Endometrial microvascular endothelial cells (primary cell): Measurements from ENCODE around the gene FHL2. TPM values are rescaled to one million over a fixed set of nuclear protein-coding genes. Genes with fewer than 3 reads are reported as not detected.

Source experiments
- in situ Hi-C: cut with HindIII; loops from 2 replicates; pipeline ENCODE4 v1.10.0; 2017; ENCODE audit warnings: low sequenced_read_pairs, low pct_unique_long_range_greater_than_20kb; ENCODE audit errors: inconsistent ontology term
- total RNA-seq: library from RNA; depleted of rRNA; stranded (reverse); fragments of >200 nt; gene quantifications from one replicate; pipeline ENCODE4 v1.2.3, GENCODE V29; 2015; ENCODE audit errors: inconsistent ontology term

FHL2 gene
- total RNA-seq, 1 donor from 2014 or later: 200 TPM

DNA sequence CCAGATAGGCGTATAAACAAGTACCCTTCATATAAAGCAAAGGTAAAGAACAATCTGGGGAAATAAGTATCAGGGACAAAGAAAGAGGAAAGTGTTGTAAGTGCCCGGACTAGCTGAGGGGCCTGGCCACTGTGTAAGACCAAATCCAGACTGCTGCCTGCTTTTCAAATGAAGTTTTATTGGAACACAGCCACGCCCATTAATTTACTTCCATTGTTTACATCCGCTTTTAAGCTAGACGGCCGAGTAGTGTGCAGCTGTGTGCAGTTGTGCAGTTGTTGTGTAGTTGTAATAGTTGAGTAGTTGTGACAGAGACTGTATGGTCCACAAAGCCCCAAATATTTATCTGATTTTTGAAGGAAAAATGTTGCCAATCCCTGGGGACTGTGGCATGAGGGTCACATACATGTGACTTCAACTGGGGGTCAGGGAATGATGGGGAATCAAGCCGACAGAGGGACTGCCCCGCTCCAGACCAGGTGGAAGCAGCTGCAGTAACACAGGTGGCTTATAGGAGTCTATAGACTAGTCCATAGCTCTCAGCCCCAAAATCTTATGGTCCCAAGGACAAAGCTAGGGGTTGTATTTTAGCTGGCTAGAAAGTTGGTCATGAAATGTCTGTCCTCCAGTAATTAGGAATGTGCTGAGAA lies 30.0 kb downstream of the FHL2 start:
- in situ Hi-C loops: loop anchor here (25.0 kb wide), 1 partner anchor 143 kb away; no protein-coding TSS in a partner anchor

GRCh38 chr2:105365206-105365605 lies 33.6 kb downstream of the FHL2 start:
- in situ Hi-C loops: loop anchor here (25.0 kb wide), 1 partner anchor 147 kb away; no protein-coding TSS in a partner anchor

DNA sequence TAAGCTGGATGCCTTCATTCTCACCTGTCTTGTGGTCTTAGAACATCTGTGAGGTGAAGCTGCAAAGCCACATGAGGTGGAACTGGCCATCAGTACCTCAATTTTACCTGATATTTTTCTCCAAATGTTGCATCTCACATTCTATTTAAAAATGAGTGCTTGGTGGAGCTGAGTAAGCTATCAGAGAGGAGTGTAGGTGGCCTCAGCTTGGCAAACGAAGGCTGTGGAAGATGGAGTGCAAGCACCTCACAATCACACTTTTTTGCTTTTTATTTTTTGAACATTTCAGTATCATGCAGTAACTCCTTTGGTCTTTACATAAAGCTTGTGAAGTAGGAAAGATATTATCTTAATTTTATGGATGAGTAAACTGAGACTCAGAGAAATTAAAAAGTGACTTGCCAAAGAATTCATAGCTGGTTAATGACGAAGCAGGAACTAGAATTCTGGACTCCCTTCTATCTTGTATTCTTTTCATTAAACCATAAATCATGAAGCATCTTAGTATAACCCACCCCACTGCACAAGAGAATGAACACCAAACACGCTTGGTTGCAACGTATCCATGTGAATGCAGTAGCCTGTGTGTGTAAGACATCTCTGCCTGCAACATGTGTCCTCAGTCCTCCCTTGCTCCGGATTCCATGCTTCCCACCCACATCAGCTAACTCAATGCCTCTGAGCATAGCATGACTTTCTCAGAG lies 34.3 kb downstream of the FHL2 start:
- in situ Hi-C loops: loop anchor here (25.0 kb wide), 1 partner anchor 148 kb away; no protein-coding TSS in a partner anchor

DNA sequence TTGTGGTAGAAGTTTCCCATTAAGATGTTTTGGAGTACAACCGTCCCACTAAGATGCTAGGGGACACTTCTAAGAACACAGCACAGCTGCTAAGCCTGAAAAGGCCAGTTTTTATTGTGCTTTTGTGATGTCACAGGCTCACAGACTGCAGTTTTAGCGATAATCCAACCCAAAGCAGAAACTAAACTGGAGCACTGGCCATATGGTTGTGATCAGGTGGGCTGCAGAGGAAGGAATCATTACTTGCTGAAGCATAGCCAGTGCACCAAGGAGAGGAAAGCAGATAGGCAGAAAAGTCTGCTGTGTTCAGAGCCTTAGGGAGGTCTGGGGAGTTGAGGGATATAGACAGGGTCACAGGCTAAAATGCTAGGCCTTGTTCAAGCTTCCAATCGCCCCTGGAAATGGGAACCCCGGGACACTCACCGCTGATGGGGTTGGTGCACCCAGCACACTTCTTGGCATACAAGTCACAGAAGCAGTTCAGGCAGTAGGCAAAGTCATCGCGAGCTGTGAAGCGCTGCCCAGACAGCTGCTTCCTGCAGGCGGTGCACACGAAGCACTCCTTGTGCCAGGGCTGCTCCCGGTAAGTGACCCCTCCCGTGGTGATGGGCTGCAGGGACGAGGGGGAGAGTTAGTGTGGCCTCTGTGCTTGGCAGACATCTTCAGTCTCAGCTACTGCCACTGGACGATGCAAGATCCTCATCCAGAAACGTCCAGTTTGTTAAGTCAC lies 35.8 kb downstream of the FHL2 start:
- in situ Hi-C loops: loop anchor here (25.0 kb wide), 1 partner anchor 149 kb away; no protein-coding TSS in a partner anchor

GRCh38 chr2:105361102-105361889 lies 37.6 kb downstream of the FHL2 start:
- in situ Hi-C loops: loop anchor here (25.0 kb wide), 1 partner anchor 151 kb away; no protein-coding TSS in a partner anchor

- in situ Hi-C loops: loop anchor here (25.0 kb wide), 1 partner anchor 154 kb away; no protein-coding TSS in a partner anchor
Observed at GRCh38 chr2:105358593-105358992, 40.3 kb downstream of the FHL2 start.

DNA sequence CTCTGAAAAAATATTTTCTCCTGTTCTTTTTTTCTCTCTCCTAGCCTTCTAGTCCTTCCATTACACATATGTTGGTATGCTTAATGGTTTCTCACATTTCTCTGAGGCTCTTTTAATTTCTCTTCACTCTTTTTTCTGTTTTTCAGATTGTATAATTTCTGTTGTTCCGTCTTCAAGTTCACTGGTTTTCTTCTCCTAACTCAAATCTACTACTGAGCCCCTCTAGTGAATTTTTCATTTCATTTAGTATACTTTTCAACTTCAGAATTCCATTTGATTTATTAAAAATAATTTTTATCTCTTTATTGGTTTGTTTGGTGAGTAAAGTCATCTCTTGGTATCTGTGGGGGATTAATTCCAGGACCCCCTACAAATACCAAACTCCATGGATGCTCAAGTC lies 41.7 kb downstream of the FHL2 start:
- in situ Hi-C loops: loop anchor here (25.0 kb wide), 1 partner anchor 155 kb away; no protein-coding TSS in a partner anchor

- in situ Hi-C loops: no loop called here
Observed at GRCh38 chr2:105344704-105345345, 54.0 kb downstream of the FHL2 start.

- in situ Hi-C loops: no loop called here
Observed at GRCh38 chr2:105339414-105339813, 59.4 kb downstream of the FHL2 start.

DNA sequence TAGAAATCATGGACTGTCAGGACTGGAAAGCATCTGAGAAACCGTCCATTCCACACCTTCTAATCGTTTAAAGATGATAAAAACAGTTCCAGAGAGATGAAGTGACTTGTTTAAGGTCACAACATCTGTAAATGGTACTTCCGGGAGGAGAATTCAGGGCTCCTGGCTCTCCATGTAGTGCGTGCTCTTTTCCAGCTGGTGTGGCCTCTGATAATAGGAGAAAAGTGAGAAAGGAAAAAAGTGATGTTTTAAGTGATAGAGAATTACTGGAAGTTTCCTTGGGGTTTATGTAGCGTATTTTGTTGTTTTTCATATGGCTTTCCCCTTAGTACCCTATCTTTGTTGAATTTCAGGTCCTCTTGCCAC lies 60.8 kb downstream of the FHL2 start:
- in situ Hi-C loops: no loop called here

DNA sequence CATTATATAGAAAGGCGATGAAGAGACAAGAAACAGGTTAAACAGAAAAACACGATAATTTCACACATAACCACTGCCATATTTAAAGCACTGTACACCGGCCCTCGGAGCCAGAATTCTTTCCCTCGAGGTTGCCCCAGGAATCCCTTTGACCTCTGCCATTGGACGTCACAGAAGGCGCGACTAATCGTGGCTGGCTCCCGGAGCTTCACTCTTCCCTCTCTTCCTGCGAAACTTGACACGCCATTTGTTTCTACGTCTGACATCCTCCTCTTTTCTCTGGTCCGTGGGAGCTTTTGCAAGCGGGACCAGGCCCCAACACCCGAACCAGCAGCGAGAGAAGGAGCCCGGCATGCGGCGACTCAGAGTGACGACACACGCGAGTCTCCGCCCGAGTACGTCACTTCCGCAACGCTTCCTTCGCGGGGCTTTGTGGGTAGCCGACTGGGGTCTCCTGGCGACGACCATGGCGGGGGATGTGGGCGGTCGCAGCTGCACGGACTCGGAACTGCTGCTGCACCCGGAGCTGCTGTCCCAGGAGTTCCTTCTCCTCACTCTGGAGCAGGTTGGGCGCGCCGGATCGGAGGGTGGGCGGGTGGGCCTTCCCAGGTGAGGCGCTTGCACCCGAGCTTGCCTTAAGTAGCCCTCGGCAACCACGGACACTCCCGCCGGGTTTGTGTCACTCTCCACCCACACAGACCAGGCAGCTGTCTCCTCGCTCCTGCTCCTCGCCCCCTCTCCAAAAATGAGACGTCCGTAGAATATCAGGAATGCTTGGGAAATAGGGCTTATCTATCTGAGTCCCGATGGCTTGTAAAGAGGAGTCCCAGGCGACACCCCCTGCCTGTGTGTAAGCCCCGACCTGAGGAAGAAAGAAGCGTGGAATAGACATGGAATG lies 61.5 kb downstream of the FHL2 start, which contains the start of gene C2orf49:
C2orf49 (plus strand) TSS at position 419 of the 898 bp plus-strand sequence; CDS start at position 467, 48 bp downstream.
- in situ Hi-C loops: no loop called here

GRCh38 chr2:105336786-105337121 lies 62.1 kb downstream of the FHL2 start:
- in situ Hi-C loops: no loop called here

GRCh38 chr2:105335469-105335868 lies 63.4 kb downstream of the FHL2 start:
- in situ Hi-C loops: no loop called here

GRCh38 chr2:105334211-105334610 lies 64.6 kb downstream of the FHL2 start:
- in situ Hi-C loops: no loop called here

DNA sequence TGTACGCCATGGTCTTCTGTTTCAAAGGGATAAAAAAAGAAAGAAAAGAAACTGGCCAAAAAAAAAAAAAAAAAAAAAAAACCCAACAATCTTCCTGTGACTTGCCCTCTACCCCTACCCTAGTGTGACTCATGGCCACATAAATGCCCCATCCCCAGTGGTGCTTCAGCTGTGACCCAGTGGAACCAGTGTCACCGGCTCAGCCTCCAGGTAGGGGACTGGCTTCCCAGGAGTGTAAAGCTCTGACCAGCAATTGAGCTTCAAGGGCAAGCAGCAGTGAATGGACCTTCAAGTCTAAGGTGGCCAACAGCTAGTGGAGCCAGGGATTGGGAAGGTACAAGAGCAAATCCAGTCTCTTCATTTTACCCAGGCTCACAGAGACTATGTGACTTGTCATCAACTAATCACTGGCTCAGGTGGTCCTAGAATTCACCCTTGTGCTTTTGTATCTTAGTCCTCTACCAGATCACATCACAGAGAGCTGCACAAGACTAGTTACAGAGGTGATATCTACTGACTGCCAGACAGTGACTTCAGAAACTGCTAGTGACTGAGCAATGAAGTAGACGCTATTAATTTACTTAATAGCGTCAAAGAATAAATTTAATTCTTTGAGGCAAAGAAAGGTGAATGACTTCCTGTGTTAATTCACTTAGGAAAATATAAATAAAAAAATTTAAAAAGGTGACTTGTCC lies 68.0 kb downstream of the FHL2 start:
- in situ Hi-C loops: no loop called here

- in situ Hi-C loops: no loop called here
Observed at GRCh38 chr2:105329561-105330495, 69.0 kb downstream of the FHL2 start, which contains the start of gene TGFBRAP1. Gene TGFBRAP1 (minus strand): TSS chr2:105329735. CDS start chr2:105308301, 21,434 bp downstream.
